HuH-7.5 (cell line): ENCODE measurements around the gene SLPI.
A peak's percentile ranks its signal among the peaks of the same experiment; 100 is the strongest.

Experiments used
- DNase-seq: peaks from one replicate; pipeline ENCODE4 v3.0.0; 2011; ENCODE audit warnings: low spot score

Gene SLPI, protein sequence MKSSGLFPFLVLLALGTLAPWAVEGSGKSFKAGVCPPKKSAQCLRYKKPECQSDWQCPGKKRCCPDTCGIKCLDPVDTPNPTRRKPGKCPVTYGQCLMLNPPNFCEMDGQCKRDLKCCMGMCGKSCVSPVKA

DNA sequence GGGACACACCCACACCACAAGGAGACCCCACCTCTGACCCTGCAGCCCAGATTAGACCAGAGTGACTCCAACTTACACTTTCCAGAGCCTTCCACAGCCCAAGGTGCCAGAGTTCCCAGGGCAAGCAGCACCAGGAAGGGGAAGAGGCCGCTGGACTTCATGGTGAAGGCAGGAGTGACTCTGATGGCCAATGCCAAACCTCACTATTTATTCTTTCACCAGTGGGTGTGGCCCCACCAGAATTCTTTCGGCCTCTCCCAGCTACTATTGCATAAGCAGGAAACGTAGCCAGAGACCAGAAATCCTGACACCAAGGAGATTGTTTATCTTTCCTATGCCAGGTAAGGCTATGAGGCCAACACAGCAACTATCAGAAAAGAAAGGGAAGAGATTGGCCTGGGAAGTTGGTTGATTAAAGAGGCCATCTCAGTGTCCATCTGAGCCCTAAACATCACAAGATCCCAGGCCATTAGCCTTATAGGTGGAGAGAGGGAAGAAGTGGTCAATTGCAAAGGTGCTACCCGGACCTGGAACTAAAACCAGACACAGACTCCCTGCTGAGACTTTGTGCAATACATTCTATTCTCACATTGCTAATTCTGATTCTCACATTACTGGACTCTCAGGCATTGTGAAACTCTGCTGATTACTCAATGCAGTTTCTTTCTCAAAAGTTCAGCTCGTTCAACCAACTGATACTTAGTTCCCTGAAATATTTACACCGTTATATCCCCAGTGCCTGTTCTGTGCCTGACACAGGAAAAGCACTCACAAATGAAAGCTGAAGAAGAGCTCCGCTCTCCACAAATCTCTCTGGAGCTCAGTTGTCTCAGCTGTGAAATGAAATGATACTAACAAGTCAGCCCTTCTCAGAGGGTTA lies at the start of gene SLPI:
SLPI (minus strand) TSS at position 182 of the 880 bp plus-strand sequence; CDS start at position 161, 21 bp downstream.
- no peak for DNase-seq

DNA sequence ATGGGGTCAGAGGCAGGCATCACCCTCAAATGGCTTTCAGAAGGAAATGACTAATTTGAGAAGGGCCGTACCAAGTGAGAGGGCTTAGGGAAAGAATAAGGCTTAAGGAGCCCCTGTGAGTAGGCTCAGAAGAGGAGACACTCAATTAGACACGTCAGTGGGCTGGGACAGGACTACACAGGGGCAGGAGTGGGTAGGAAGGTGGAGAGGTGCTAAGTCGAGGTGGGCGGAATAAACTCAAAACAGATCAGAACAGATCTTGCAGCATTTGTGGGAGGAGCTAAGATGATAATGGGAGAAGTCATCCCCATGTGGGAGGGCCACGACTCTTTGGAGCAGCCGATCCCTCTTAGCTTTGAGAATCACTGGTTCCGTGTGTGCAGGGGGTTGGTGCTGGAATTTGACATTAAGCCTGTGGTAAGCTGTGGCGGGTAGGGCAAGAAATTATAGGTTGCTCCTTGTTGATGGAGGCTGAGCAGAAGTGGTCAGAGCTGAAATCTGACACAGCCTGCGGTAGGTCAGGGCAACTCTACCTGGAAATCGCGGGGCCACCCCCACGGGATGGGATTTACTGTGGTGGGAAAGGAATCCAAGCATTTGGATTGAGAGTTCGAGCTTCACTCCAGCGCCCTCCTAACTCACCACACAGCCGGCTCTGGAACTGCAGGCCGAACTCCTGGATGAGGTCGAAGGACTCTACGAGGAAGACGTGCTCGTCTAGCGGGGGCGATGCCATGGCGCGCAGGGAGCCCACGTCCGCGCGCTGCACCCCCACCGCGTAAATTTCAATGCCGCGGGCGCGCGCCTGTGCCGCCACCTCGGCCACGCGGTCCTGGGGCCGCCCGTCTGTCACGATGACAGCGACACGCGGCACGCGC lies 49.5 kb upstream of the SLPI start:
- DNase-seq: no peak

DNA sequence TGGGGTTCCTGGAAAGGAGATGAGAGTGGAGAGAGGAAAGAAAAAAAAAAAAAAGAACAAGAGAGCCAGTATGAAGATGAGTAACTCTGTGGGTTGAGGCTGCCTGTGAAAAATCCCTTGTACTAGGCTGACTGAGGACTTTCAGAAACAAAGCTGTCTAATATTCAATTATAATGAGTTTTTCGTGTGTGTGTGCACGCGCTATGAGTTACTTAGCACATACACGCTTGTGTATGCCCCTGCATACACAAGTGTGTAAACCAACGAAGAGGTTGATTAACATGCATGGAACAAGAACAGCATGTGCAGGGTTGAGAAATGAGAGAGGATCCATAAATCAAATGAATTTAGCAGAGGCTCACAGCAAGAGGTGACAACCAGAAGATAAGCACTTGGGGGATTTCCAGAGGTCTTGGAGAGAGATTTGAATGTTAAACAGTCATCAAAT lies 47.5 kb upstream of the SLPI start:
- DNase-seq: no peak

DNA sequence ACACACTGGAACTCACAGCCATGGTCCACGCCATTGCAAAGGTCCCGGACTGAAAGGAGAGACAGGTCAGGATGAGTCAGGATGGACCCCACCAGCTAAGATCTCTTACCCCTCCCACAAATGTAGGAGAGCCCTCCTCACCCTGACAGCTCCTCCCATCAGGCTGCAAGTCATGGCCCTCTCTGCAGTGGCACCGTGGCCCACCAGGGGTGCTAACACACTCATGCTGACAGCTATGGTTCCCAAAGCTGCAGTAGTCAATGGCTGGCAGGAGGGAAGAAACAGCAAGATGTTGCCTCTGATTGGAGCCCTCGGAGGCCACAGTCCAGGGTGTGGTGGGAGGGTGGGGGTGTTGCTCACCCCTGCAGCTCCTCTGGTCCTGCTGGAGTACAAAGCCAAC lies 46.6 kb upstream of the SLPI start:
- DNase-seq: peak; percentile 85

DNA sequence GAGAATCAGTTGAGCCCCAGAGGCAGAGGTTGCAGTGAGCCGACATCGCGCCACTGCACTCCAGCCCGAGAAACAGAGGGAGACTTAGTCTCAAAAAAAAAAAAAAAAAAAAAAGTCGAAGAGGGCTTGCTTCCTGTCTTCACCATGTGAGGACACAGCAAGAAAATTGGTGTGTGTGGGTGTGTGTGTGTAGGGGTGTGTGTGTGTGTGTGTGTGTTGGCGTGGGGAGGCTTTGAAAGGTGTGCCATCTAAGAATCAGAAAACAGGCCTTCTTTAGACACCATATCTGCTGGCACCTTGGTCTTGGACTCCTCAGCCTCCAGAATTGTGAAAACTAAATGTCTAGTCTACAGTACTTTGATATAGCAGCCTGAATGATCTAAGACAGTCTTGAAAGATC lies 45.4 kb upstream of the SLPI start:
- no peak for DNase-seq

DNA sequence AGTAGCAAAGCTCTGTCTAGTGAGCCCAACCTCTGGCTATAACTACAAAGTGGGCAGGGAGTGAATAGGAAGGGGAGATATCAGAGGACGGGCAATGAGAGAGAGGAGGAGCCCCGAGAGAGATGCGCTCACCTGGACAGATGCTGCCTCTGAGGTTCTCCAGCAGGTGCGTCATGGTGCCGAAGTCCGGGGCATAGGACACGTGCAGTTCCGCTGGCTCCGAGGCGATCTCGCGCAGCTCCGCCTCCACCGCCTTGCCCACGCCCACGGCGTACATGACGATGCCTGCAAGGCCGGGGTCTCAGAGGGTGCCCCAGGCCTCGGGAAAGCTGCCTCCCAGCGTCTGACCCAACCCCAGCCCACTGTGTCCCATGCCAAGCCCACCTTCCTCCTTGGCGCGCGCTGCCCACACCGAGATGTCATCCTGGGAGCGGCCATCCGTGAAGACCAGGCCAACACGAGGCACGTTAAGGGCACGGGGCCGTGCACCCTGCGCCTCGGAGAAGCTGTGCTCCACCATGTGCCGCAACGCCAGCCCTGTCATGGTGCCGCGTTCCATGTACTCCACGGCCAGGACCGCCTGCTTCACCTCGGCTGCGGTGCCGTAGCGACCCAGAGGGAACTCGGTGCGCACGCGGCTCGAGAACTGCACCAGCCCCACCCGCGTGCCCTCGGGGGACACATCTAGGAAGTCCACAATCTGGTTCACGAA lies 43.6 kb upstream of the SLPI start:
- no peak for DNase-seq

DNA sequence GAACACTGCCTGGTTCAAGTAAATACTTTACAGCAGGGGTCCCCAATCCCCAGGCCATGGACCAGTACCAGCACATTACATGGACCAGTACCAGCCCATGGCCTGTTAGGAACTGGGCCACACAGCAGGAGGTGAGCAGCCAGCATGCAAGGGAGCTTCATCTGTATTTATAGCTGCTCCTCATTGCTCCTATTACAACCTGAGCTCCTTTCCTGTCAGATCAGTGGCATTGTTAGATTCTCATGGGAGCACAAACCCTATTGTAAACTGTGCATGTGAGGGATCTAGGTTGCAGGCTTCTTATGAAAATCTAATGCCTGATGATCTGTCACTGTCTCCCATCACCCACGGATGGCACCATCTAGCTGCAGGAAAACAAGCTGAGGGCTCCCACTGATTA lies 40.3 kb upstream of the SLPI start:
- DNase-seq: no peak

DNA sequence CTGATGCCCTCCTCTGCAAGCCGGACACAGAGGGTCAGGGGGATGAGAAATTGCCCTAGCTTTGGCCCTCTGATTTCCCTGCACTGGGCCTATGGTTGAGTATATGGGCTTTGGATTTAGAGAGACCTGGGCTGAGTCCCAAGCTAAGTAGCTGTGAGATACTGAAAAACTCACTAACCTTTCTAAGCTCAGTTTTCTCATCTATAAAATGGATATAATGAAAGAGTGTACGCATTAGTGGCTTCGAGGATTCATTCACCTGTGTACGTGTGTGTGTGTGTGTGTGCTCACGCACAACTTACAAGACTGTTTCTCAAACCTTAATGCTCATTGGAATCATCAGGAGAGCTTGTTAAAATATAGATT lies 39.6 kb upstream of the SLPI start:
- no peak for DNase-seq

DNA sequence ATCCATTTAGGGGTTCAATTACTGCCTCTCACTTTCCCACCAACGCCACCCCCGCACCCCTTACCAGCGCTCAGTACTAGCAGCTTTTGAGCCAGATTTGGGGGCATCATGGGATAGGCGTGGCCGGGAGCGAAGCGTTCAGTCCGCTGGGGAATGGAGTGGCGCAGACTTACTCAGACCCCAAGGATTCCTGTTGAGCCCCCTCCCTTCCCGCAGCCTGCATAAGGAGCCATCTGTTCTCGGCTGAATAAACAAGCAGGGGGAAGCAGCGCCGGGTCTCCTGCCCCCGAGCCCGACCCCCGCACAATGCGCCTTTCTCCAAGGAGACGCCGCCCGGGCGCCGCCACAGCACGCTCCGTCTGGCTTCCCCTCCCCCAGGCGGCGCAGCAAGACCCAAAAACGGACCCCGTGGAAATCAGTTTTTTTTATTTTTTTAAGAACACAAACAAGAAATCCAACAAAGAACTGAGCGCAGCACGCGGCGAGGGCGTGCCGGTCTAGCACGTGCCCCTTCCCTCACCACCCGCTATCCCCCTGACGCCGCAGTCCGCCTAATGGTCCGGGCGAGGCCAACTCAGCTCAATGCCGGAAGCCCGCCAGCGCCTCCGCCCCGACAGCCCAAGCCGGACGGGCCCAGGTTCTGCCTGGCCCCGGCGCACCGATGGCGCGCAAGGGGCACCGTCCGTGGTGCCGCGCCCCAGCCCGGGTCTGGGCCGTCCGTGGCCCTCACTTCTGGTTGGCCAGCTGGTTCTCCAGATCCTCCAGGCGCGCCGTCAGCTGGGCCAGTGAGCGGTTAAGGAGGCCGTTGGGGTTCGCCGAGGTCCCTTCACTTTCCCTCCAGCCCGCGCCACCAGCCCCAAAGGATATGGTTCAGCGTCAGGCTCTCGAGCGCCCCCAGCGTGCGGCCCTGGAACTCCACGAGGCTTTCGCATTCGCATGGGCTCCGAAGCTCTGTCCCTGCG lies 39.0 kb upstream of the SLPI start:
- DNase-seq: peak; percentile 94

DNA sequence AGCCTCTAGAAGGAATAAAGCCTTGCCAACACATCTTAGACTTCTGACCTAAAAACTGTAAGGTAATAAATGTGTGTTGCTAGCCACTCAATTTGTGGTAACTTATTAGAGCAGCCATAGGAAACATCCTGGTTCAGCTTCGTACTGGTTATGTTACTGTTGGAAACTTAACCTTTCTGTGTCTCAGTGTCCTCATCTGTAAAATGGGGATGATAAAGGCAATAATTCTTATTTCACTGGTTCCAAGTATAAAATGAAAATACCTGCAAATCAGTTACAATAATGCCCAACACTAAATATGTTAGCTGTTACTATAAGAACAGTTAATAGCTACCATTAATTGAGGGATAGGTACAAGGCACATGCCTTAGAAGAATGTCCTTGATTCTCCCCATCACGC lies 38.0 kb upstream of the SLPI start:
- DNase-seq: no peak

DNA sequence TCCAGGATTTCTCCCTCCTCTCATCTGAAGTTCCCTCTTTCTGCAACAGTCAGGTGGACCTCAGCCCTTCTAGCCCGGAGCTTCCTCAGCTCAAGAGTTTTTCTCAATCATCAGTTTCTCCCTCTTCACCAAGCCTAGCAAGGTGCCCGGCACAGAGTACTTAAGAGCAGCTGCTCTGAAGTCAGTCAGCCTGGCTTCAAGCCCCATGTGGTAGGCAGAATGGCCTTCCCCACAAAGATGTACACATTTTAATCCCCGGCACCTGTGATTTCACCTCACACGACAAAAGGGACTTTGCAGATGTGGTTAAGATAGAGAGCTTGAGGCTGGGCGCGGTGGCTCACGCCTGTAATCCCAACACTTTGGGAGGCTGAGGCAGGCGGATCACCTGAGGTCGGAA lies 37.2 kb upstream of the SLPI start:
- DNase-seq: no peak

DNA sequence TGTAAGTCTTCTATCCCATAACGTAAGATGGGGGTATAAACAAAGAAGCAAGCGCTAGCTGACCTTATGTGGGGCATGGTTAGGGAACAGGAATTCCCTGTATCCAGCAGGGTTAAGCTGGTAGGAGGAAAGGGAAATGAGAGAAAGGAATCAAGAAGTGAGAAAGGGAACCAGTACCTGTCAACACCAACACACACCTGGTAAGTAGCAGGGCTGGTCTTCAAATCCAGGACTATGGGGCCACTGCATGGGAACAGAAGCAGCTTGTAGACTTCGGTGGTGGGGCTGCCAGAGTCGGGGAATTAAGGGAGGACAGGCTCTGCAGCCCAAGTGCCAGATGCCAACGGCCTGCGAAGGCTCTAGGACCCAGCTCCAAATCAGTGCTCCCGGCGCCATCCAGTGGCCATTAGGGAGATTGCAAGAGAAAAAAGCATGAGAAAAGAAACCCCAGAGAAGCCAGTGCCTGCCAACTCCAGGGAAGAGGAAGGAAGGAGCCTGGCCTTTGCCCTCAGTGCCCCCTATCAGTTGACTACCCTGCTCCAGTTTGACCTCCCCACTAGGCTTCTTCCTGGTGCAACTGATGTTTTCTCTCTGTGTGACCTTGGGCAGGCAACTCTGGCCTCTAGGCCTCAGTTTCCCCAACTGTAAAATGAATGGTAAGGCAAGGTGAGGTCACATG lies 36.5 kb upstream of the SLPI start:
- peak; percentile 89 for DNase-seq

DNA sequence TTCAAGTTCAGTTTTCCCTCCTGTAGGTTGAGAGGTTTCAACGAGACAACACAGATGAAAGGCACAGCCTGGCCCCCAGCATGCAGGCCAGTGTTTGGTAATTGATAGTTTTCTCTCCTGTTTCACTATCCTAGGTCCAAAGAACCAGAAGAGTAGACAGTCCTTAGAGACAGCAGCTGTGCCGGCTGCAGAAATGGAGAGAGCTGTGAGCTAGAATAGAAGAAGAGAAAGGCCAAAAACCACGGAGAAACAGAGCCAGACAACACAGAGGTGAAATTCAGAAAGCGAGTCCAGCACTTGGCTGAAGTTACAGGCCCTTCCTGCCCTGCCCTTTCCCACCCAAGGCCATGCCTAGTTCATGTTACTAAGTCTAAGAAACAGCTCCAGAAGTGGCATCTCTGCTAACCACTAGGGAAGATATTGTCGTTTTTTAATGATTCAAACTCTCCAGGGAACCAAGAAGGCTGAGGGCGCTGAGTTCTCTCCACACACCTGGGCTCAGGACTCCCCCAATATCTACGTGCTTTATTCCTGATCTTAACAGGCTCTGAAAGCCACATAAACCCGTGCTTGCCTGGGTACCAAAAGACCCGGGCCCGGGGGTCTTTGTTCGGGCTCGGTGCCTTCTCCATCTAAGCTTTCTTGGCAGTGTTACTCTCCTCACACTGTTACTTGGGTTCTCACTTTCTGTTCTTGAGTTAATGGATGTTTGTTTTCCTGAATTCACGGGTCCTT lies 35.7 kb upstream of the SLPI start:
- DNase-seq: no peak

DNA sequence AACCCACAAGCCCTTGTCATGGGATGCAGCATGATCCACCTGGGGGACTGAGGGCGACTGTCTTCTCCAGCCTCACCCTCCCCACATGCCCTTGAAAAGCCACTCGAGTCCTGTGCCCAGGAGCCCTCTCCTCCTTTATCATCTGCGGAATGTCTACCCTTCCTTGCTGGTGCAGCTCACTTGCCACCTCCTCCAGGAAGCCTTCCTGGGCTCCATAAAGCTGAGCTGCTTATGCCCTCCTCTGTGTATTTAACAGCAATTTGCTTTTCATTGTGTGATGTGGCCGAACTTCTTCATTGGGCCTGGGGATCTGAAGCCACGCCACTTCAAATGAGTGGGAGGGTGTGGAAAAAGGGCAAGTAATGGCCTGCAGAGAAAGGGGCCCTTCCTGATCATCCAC lies 34.5 kb upstream of the SLPI start:
- DNase-seq: no peak

DNA sequence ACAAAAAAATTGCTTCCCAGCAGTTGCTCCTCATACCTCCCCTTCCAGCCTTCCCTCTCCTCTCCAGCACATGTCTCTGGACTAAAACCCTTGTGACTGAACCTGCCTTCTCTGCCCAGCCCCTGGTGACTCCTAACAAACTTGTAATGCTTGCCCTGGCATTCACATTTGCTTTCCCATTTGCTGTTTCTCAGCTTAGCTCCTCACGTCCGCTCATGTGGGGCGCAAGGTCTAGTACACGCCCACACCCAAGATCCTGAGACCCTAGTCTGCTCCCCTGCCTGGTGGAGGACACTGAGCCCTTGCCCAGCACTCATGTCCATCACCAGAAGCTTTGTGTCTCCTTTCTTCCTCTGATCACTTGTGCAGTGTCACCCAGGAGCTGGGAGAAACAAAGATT lies 34.0 kb upstream of the SLPI start:
- no peak for DNase-seq

DNA sequence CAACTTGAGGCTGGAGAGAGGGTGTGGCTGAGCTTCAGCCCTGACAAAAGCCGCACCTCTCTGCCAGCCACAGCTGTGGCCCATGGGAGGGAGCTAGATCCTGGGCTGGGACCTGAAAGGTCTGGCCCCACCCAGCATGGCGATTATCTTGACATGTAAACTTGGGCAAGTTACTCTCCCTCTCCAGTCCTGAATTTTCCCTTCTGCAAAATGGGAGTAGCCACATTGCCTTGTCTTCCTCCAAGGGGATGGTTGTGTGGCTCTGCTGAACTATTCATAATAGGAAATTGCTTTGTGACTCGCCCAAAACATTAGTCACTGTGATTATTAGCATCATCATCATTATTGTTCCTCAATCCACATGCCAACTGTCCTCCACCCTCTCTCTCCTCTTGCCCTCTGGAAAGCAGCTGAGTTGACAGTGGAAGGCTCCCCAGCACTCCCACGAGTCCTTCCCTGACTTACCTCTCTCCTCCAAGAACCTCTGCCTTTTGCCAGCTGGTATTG lies 29.2 kb upstream of the SLPI start:
- no peak for DNase-seq

DNA sequence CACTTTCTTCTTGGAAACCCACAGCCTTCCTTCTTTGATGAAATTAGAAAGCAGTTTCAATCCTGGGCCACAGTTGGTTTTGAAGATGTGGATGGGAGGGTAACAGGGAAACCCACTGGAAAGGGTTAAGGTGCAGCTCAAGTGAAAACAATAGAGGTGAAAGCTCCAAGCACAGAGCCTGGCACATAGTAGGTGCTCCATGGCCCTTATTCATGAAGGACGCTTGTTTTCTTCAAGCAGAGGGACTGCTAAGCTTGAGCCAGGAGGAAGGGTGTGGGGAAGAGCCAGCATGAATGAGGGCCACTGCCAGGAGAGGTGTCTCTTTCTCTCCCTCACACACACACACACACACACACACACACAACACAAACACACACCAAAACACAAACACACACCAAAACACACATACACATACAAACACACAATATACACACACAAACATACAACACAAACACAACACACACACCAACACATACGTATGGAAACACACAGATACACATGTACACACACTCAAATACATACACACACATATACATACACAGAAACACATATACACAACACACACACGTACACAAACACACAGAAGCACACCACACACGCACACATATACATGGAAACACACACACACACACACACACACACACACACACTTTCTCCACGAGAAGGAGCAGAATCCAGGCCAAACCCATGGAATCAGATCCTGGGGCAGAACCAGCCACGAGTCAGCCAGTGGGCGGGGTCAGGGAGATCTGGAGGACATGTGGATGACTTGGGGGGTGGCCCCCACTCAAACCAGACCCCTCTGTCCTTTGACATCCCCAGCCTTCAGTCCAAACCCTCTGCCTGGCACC lies 28.6 kb upstream of the SLPI start:
- DNase-seq: no peak

DNA sequence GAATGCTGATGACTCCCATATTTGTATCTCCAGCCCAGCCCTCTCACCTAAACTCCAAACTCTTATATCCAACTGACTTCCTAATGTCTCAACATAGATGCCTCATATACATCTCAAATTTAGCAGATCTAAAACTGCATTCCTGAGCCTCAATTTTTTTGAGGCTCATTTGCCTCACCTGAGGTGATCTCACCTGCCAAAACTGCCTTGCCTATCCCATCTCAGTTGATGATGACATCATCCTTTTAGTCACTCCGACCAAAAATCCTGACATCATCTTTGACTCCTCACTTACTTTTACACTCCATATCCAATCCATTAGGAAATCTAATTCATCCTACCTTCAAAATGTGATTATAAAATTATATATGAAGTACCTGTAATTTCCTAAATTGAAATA lies 25.6 kb upstream of the SLPI start:
- no peak for DNase-seq

DNA sequence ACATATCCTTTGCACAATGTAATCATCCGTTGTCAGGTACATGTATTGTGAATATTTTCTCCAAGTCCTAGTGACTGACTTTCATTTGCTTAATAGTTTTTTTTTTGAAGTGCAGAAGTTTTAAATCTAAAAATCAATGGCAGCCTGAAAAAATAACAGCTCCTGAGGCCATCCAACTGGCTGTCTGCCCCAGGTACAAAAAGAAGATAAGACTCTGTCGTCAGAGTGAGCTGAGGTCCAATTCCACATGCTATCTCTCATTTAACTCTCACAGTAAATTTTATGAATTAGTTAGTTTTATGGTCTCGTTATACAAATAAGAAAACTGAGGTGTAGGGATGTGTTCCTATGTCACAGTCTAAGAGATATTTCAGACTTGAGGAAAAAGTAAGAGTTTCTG lies 21.0 kb upstream of the SLPI start:
- DNase-seq: no peak
